Cardiac muscle cell (in vitro differentiated cells and primary cell): ENCODE results near the gene ARID5A. TPM values are rescaled to one million over a fixed set of nuclear protein-coding genes. Genes with fewer than 3 reads are reported as not detected.
"Not testable (repeated sequence)": the region's sequence is repeated elsewhere in the genome, so short reads cannot be mapped to it uniquely, and the experiment has no call there.

Source experiments
- DNase-seq, 2 donors: peaks; one replicate each; pipeline versions ENCODE4 v3.0.0 to v3.0.0-alpha.2; 2010 to 2017; ENCODE audit warnings: low read depth in 1 of 2, low spot score in 1 of 2
- H3K27ac ChIP-seq: fragments of 200-600 bp; sonication (generic); 2 replicates; pipeline ENCODE4 v1.5.1; 2016
- H3K27me3 ChIP-seq: fragments of 200-600 bp; sonication (generic); 2 replicates; pipeline ENCODE4 v1.6.0; 2016; ENCODE audit warnings: control low read depth
- H3K36me3 ChIP-seq: fragments of 200-600 bp; sonication (generic); 2 replicates; pipeline ENCODE4 v1.5.1; 2016; ENCODE audit warnings: control low read depth
- H3K4me1 ChIP-seq: fragments of 200-600 bp; sonication (generic); 2 replicates; pipeline ENCODE4 v1.8.1; 2017; ENCODE audit warnings: low read depth, mild to moderate bottlenecking, mixed run types
- H3K4me3 ChIP-seq: fragments of 200-600 bp; sonication (generic); 2 replicates; pipeline ENCODE4 v1.5.1; 2016; ENCODE audit warnings: mild to moderate bottlenecking
- H3K9me3 ChIP-seq: fragments of 200-600 bp; sonication (generic); 2 replicates; pipeline ENCODE4 v1.5.1; 2017; ENCODE audit warnings: low read depth, mild to moderate bottlenecking, control low read depth
- CTCF ChIP-seq: IDR thresholded peaks from 2 replicates; pipeline ENCODE4 v1.5.1; 2012; ENCODE audit warnings: low read depth, mild to moderate bottlenecking, low read length
- polyA plus RNA-seq: library from polyadenylated mRNA; unstranded; fragments of >200 nt; fragmentation: Nextera tagmentation; extraction: Ambion mirVana; gene quantifications from 2 replicates; pipeline ENCODE4 v1.2.1, GENCODE V29; 2016
- total RNA-seq: library from RNA; depleted of rRNA; stranded (reverse); fragments of >200 nt; gene quantifications from 2 replicates; pipeline ENCODE4 v1.2.3, GENCODE V29; 2016

The ARID5A gene
- total and polyA plus RNA-seq, 2 experiments from 2014 or later, result 7.6 to 7.8 TPM

- no peaks in the 10 kb centered on the region for H3K36me3 ChIP-seq
- TF ChIP-seq CTCF, result no peak
- no peaks in the 10 kb centered on the region for H3K9me3 ChIP-seq
- no peak overlapping the region for H3K27ac ChIP-seq
- DNase-seq, result no peak
- no peak overlapping the region for H3K4me3 ChIP-seq
- H3K4me1 ChIP-seq, result no peaks in the 10 kb centered on the region
- H3K27me3 ChIP-seq, result no peaks in the 10 kb centered on the region
These were observed 42.4 kb upstream of the ARID5A start for GRCh38 chr2:96494188-96494587.

DNA sequence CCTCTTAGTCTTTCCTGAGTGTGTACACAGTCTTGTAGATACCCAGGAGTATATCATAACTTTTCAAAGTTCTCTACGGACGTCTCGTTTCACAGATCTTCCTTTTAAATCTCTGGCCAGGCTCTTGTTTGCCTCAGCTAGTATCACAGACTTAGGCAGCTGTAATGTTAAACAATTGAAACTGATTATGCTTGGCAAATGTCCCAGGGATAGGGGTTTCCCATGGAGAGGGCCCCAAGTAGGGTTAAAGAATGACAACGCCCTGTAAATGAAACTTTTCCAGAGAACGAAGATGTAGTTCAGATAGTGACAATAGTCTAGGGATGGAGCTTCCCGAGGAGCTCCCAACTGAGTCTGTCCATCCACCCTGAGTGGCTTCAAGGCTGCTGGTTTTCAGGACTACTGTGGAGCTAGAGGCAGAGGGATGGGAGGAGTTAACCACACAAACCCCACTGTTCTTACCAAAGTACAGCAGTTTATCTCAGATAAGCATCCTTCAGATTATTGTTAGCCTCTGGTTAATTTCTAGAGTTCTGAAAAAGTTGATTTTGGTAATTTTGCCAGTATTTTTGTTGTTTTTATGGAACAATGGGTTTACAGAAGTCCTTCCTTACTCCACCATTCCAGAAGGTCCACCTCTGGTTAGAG lies 40.4 kb upstream of the ARID5A start:
- Histone ChIP-seq H3K4me1 (no peaks in the 10 kb centered on the region), H3K27me3 (no peaks in the 10 kb centered on the region), H3K27ac (no peak overlapping the region), H3K36me3 (no peaks in the 10 kb centered on the region), H3K9me3 (no peaks in the 10 kb centered on the region), H3K4me3 (no peak overlapping the region)
- DNase-seq, result no peak
- no peak for TF ChIP-seq CTCF

- DNase-seq, result no peak
- no peaks in the 10 kb centered on the region for H3K27me3 ChIP-seq
- no peaks in the 10 kb centered on the region for H3K36me3 ChIP-seq
- no peak overlapping the region for H3K27ac ChIP-seq
- no peaks in the 10 kb centered on the region for H3K4me1 ChIP-seq
- H3K9me3 ChIP-seq, result no peaks in the 10 kb centered on the region
- TF ChIP-seq CTCF, result no peak
- no peak overlapping the region for H3K4me3 ChIP-seq
These were observed 38.5 kb upstream of the ARID5A start for GRCh38 chr2:96498021-96498431.

DNA sequence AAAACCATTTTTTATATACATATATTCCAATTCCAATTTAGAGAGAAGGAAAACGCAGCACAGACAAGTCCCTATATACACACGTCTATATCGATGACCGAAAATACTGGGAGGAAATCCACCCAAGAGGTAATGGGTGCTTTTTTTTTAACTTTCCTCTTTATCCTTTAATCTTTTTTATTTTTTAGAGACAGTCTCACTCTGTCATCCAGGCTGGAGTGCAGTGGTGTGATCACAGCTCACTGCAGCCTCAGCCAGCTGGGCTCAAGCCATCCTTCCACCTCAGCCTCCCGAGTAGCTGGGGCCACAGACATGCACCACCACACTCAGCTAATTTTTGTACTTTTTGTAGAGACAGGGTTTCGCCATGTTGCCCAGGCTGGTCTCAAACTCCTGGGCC lies 37.9 kb upstream of the ARID5A start:
- not testable (repeated sequence) for H3K27me3 ChIP-seq, DNase-seq

DNA sequence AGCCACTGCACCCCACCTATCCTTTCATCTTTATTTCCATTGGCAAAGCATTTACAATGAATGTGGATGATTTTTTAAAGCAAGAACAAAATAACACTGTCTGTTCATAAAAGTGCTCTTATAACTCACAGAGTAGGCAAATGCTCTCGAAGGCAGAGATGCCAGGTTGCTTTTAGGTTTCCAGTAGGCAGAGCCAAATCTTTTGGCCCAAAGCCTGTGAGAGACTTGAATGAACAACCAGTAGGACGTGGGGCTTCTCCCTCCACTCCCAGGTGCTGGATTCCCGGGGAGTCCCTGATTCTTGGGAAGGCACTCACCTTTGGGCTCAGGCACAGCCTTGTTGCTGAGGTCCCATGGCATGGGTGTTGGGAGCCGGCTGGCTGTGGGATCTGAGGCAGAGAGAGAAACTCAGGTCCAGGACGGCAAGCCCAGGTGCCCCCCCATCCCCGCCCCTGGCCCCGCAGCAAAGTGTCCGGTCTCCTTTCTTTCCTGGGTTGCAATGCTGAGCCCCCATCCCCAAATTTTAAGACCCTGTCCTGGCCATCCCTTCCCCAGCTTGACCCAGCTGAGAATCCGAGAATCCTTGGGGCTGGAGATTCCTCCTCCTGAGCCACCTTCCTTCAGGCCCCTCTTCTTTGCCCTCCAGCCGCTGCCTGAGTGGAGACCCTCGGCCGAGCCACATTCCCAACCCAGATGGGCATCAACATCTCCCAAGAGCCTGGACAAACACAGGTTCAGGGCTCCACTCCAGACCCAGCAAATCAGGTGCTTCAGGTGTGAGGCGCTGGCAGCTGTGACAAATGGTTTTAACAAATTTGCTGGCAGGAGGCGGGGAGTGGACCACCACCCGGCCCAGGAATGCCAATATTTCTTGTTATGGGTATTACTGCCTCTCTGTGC lies 37.2 kb upstream of the ARID5A start:
- no peaks in the 10 kb centered on the region for H3K27me3 ChIP-seq
- H3K36me3 ChIP-seq, result no peaks in the 10 kb centered on the region
- H3K9me3 ChIP-seq, result no peaks in the 10 kb centered on the region
- no peaks in the 10 kb centered on the region for H3K4me1 ChIP-seq
- TF ChIP-seq CTCF, result no peak
- no peak overlapping the region for H3K27ac ChIP-seq
- no peak overlapping the region for H3K4me3 ChIP-seq
- no peak for DNase-seq

More for the DNA sequence above, 37.9 kb upstream of the ARID5A start:
- H3K27ac ChIP-seq, H3K4me1 ChIP-seq, H3K36me3 ChIP-seq, H3K4me3 ChIP-seq, H3K9me3 ChIP-seq: not testable (repeated sequence)
